Mesendoderm (in vitro differentiated cells): ENCODE results near the gene NSMF.
A peak's percentile ranks its signal among the peaks of the same experiment; 100 is the strongest.

Experiments
- DNase-seq: peaks from one replicate; pipeline ENCODE4 v3.0.0; 2013
- H2AK5ac ChIP-seq: 2 replicates; pipeline ENCODE4 v1.6.1; 2013; ENCODE audit warnings: low read length, inconsistent platforms
- H2BK120ac ChIP-seq: 2 replicates; pipeline ENCODE4 v1.6.1; 2013; ENCODE audit warnings: low read depth, mild to moderate bottlenecking, low read length, moderate library complexity, mixed read lengths
- H2BK15ac ChIP-seq: replicated peaks from 2 replicates; pipeline ENCODE4 v1.6.1; 2013; ENCODE audit warnings: low read depth, mild to moderate bottlenecking, moderate library complexity
- H2BK5ac ChIP-seq: 2 replicates; pipeline ENCODE4 v1.6.1; 2013; ENCODE audit warnings: low read length, inconsistent platforms
- H3K18ac ChIP-seq: 2 replicates; pipeline ENCODE4 v1.6.1; 2013; ENCODE audit warnings: mild to moderate bottlenecking, low read length, mixed read lengths
- H3K23ac ChIP-seq: one replicate; pipeline ENCODE4 v1.6.1; 2013; ENCODE audit warnings: low read length
- H3K27ac ChIP-seq: 2 replicates; pipeline ENCODE4 v1.5.1; 2013; ENCODE audit warnings: low read depth, mild to moderate bottlenecking, inconsistent platforms, low read length, moderate library complexity
- H3K27me3 ChIP-seq: 2 replicates; pipeline ENCODE4 v1.6.1; 2013; ENCODE audit warnings: low read length, control low read depth, mild to moderate bottlenecking, inconsistent platforms; ENCODE audit not compliant: insufficient read depth, poor library complexity
- H3K36me3 ChIP-seq: 2 replicates; pipeline ENCODE4 v1.6.1; 2013; ENCODE audit warnings: low read length, inconsistent platforms; ENCODE audit not compliant: control insufficient read depth, insufficient read depth
- H3K4ac ChIP-seq: one replicate; pipeline ENCODE4 v1.6.1; 2013; ENCODE audit warnings: low read depth, mild to moderate bottlenecking, low read length, moderate library complexity
- H3K4me1 ChIP-seq: 2 replicates; pipeline ENCODE4 v1.6.1; 2013; ENCODE audit warnings: low read depth, low read length, inconsistent platforms; ENCODE audit not compliant: control insufficient read depth
- H3K4me2 ChIP-seq: 2 replicates; pipeline ENCODE4 v1.6.1; 2013; ENCODE audit warnings: low read length
- H3K4me3 ChIP-seq: 2 replicates; pipeline ENCODE4 v1.5.1; 2013; ENCODE audit warnings: mild to moderate bottlenecking, low read length
- H3K56ac ChIP-seq: one replicate; pipeline ENCODE4 v1.6.1; 2013; ENCODE audit warnings: low read length
- H3K79me1 ChIP-seq: 2 replicates; pipeline ENCODE4 v1.6.1; 2013; ENCODE audit warnings: low read length, inconsistent platforms
- H3K79me2 ChIP-seq: 2 replicates; pipeline ENCODE4 v1.6.1; 2013; ENCODE audit warnings: mild to moderate bottlenecking, low read length; ENCODE audit not compliant: control insufficient read depth, insufficient read depth
- H3K9ac ChIP-seq: 2 replicates; pipeline ENCODE4 v1.6.1; 2013; ENCODE audit warnings: low read length, inconsistent platforms
- H4K5ac ChIP-seq: one replicate; pipeline ENCODE4 v1.6.1; 2013; ENCODE audit warnings: low read length
- H4K8ac ChIP-seq: one replicate; pipeline ENCODE4 v1.6.1; 2013; ENCODE audit warnings: low read depth, mild to moderate bottlenecking, control low read depth, low read length, moderate library complexity
- WGBS: extraction: QIAGEN DNeasy Blood & Tissue Kit; methylation state at CpG from one replicate; pipeline ENCODE4 v1.1.7; 2013; ENCODE audit warnings: low lambda C conversion rate, missing lambda C conversion rate; ENCODE audit not compliant: insufficient coverage; ENCODE audit errors: extremely low coverage; 5-methylcytosine and 5-hydroxymethylcytosine counted together

The NSMF gene

DNA sequence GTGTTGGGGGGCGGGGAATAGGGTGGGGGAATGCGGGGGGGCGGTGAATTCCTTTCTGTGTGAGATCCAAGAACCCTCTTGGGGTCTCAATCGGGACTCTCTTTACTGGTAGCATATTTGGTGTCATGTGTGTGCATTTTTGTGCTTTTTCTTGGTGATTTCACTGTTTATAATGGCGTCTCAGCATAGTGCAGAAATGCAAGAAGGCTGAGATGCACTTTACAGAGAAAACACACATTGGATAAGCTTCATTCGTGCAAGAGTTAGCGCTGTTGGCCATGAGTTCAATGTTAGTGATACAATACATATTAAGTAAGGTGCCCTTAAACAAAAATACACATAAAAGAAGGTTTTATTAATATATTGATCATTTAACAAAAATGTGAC is 17.2 kb downstream of the NSMF start:
- Histone ChIP-seq H4K5ac (no peak overlapping the region), H3K27ac (no peak overlapping the region), H2AK5ac (no peak overlapping the region), H3K4me3 (no peak overlapping the region), H2BK5ac (no peak overlapping the region), H2BK120ac (no peak overlapping the region), H3K79me1 (no peaks in the 10 kb centered on the region), H3K23ac (no peak overlapping the region), H3K18ac (no peak overlapping the region), H3K4ac (no peak overlapping the region), H3K4me1 (no peaks in the 10 kb centered on the region), H4K8ac (no peak overlapping the region), H3K79me2 (no peaks in the 10 kb centered on the region), H3K56ac (no peak overlapping the region), H2BK15ac (no peak overlapping the region), H3K36me3 (no peaks in the 10 kb centered on the region), H3K4me2 (no peak overlapping the region), H3K9ac (no peak overlapping the region), H3K27me3 (no peaks in the 10 kb centered on the region)
- no CpG with 5 or more reads among the region's 7 CpGs for WGBS
- no peak for DNase-seq

DNA sequence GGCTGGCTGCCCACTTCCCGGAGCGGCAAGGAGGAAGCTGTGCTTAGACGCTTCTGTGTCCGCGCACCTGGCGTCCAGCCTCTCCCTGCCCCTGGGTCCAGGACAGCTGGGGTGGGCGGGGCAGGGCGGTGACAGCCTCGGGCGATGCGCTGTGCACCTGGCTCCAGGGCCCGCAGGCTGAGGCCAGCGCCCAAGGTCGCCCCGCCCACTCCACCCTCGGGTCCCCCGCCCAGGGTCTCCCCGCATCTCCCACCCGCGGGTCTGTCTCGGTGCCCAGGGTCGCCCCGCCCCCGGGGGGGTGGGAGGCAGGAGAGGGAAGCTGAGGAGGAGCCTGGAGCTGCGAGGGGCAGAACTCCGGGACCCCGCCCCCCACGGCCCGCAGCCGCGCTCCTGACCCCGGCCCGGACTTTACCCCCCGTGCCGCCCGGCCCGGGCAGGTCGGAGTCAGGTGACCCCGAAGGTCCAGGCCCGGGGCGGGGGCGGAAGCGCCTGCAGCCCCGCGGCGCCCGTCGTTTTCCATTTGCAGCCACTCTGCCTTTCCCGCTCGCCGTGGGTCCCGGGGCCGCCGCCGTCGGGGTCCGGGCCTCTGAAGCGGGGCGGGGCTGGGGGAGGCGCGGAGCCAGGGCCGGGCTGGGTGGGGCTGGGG is 17.7 kb downstream of the NSMF start, which contains the start of gene ENTPD8:
Gene ENTPD8 (minus strand): TSS at position 69 of the 646 bp plus-strand sequence. CDS start 3,072 bp downstream, outside the sequence.
- no peak within 1 kb of the TSS for H2AK5ac ChIP-seq
- H4K5ac ChIP-seq: no peak within 1 kb of the TSS
- H3K4me2 ChIP-seq: peak within 1 kb of the TSS; percentile 38
- H2BK15ac ChIP-seq: no peak within 1 kb of the TSS
- no peak within 1 kb of the TSS for H3K23ac ChIP-seq
- H3K4ac ChIP-seq: no peak within 1 kb of the TSS
- H3K4me1 ChIP-seq: no peaks in the 10 kb centered on the region
- no peaks in the 10 kb centered on the region for H3K27me3 ChIP-seq
- no CpG with 5 or more reads among the region's 62 CpGs for WGBS
- peak within 1 kb of the TSS; percentile 15 for H3K56ac ChIP-seq
- H3K36me3 ChIP-seq: no peaks in the 10 kb centered on the region
- peak; percentile 64 for DNase-seq
- no peak within 1 kb of the TSS for H3K4me3 ChIP-seq
- no peak within 1 kb of the TSS for H4K8ac ChIP-seq
- H3K27ac ChIP-seq: no peak within 1 kb of the TSS
- H3K18ac ChIP-seq: no peak within 1 kb of the TSS
- no peaks in the 10 kb centered on the region for H3K79me2 ChIP-seq
- H2BK120ac ChIP-seq: no peak within 1 kb of the TSS
- no peak within 1 kb of the TSS for H2BK5ac ChIP-seq
- no peaks in the 10 kb centered on the region for H3K79me1 ChIP-seq
- no peak within 1 kb of the TSS for H3K9ac ChIP-seq

DNA sequence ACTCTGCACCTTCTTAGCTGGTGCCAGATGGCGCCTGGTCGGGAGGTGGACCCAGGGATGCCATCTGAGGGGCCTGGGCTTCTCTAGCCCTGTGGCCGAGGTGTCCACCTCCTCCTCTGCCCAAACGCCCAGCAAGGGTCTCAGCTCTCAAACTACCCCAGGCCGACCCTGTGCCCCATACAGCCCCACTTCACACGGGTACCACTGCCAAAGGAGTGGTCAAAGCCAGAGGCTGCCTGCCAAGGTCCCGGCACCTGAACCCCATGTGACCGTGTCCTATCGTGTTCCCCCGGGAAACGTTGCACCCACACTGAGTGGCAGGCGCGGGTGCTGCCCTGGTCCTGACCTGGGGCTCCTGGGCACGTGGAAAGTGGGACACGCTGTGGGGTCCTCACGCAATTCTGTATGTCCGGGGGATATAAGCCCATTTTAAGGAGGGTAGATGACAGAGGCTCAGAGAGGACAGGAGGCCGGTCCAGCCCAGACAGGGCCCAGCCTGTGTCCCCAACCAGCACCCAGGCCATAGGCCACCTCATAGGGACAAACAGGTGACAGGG is 19.9 kb downstream of the NSMF start:
- no peak for DNase-seq
- Histone ChIP-seq H3K4me3 (no peak overlapping the region), H2BK120ac (no peak overlapping the region), H3K56ac (no peak overlapping the region), H4K5ac (no peak overlapping the region), H3K27ac (no peak overlapping the region), H2BK15ac (no peak overlapping the region), H3K79me2 (no peaks in the 10 kb centered on the region), H2AK5ac (no peak overlapping the region), H3K4me1 (no peaks in the 10 kb centered on the region), H3K79me1 (no peaks in the 10 kb centered on the region), H3K4me2 (no peak overlapping the region), H4K8ac (no peak overlapping the region), H3K36me3 (no peaks in the 10 kb centered on the region), H3K4ac (no peak overlapping the region), H3K9ac (no peak overlapping the region), H3K27me3 (no peaks in the 10 kb centered on the region), H2BK5ac (no peak overlapping the region), H3K23ac (no peak overlapping the region), H3K18ac (no peak overlapping the region)
- no CpG with 5 or more reads among the region's 18 CpGs for WGBS

DNA sequence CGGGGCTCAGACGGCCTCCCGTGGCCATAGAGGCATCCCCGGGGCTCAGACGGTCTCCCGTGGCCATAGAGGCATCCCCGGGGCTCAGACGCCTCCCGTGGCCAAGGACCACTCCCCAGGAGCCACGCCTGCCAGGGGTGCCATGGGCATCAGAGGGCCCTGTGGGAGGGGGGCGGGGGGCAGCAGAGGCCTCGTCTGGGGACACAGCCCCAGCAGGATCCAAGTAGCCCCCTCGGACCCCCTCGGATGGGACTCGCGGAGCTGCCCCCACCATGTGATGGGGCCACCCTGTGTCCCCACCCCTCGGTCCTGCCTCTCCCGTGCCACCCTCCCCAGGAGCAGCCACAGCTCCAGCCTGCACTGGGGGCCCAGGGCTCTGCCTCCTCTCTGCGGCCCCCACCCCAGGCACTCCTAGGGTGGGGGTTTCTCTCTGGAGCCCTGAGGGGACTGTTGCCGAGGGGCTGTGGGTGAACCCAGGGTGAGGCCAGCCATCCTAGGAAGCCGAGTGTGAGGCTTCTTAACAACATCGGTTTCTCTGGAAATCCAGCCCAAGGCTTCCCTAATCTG is 20.5 kb downstream of the NSMF start:
- H3K79me1 ChIP-seq: no peaks in the 10 kb centered on the region
- H2AK5ac ChIP-seq: no peak overlapping the region
- no peak overlapping the region for H2BK15ac ChIP-seq
- H4K5ac ChIP-seq: no peak overlapping the region
- no peak overlapping the region for H3K4me2 ChIP-seq
- no peak overlapping the region for H2BK5ac ChIP-seq
- WGBS: no CpG with 5 or more reads among the region's 22 CpGs
- H3K27ac ChIP-seq: no peak overlapping the region
- no peak overlapping the region for H4K8ac ChIP-seq
- DNase-seq: no peak
- H3K79me2 ChIP-seq: no peaks in the 10 kb centered on the region
- H3K4me3 ChIP-seq: no peak overlapping the region
- H3K23ac ChIP-seq: no peak overlapping the region
- no peak overlapping the region for H3K18ac ChIP-seq
- no peak overlapping the region for H2BK120ac ChIP-seq
- H3K27me3 ChIP-seq: no peaks in the 10 kb centered on the region
- no peaks in the 10 kb centered on the region for H3K36me3 ChIP-seq
- H3K4me1 ChIP-seq: no peaks in the 10 kb centered on the region
- no peak overlapping the region for H3K4ac ChIP-seq
- no peak overlapping the region for H3K9ac ChIP-seq
- H3K56ac ChIP-seq: no peak overlapping the region

DNA sequence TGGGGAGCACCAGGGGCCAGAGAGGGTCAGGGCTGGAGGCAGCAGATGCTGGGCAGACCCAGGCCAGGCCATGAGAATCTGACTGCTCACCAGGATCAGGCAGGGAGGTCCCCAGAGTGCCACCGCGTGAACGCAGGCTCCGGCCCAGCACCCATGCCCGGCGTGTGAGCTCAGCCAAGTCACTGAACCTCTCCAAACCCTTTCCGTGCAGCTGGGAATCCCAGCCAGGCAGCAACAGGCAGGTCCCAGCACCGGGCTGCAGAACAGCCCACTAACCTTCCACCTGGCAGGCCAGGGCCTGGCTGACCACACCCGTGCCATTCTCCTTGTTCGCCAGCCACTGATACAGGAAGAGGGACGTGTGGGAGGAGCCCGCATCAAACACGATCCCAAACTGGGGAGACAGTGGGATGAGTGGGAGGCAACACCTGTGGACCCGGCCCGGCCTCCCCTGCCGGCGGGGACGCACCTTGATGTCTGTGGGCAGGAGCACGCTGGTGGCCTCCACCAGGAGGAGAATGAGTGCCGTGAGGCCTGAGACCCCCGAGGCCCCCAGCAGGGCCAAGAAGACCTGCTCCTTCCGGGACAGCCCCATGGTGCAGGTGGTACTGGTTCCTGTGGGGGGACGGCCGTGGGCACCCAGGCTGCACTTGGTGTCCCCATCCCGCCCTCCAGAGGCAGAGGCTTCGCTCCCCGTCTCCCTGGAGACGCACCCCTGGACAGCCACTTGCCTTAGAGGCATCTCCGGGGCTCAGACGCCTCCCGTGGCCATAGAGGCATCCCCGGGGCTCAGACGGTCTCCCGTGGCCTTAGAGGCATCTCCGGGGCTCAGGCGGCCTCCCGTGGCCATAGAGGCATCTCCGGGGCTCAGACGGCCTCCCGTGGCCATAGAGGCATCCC is 21.2 kb downstream of the NSMF start:
- WGBS: no CpG with 5 or more reads among the region's 40 CpGs
- Histone ChIP-seq H3K27me3 (no peaks in the 10 kb centered on the region), H3K4ac (no peak overlapping the region), H2BK15ac (no peak overlapping the region), H2BK5ac (no peak overlapping the region), H3K27ac (no peak overlapping the region), H3K9ac (no peak overlapping the region), H3K36me3 (no peaks in the 10 kb centered on the region), H3K23ac (no peak overlapping the region), H3K4me1 (no peaks in the 10 kb centered on the region), H3K79me2 (no peaks in the 10 kb centered on the region), H3K79me1 (no peaks in the 10 kb centered on the region), H3K4me3 (no peak overlapping the region), H2BK120ac (no peak overlapping the region), H4K5ac (no peak overlapping the region), H3K4me2 (no peak overlapping the region), H2AK5ac (no peak overlapping the region), H3K18ac (no peak overlapping the region), H4K8ac (no peak overlapping the region), H3K56ac (no peak overlapping the region)
- DNase-seq: no peak
